Spleen (tissue), 11 donors: ENCODE results near the gene POLA2. TPM values are rescaled to one million over a fixed set of nuclear protein-coding genes. Genes with fewer than 3 reads are reported as not detected.
A peak's percentile ranks its signal among the peaks of the same experiment; 100 is the strongest.

ENCODE experiments used
- DNase-seq: peaks from one replicate; pipeline ENCODE4 v3.0.0-alpha.2; 2020
- H3K27ac ChIP-seq, 8 donors: fragments of 200-600 bp; sonication (generic) in 7 of 8; 1 replicate in 4 of 8; 2 replicates in 4 of 8; pipeline versions ENCODE4 v1.5.0 to v1.8.0; 2016 to 2021; ENCODE audit warnings: inconsistent platforms in 4 of 8, mild to moderate bottlenecking in 4 of 8, moderate library complexity in 1 of 8
- H3K27me3 ChIP-seq, 7 donors: fragments of 200-600 bp; sonication (generic) in 6 of 7; replicated peaks in 1 of 7; 1 replicate in 4 of 7; 2 replicates in 3 of 7; pipeline versions ENCODE4 v1.5.0 to v1.8.0; 2016 to 2021; ENCODE audit warnings: inconsistent platforms in 3 of 7, mild to moderate bottlenecking in 1 of 7
- H3K36me3 ChIP-seq, 6 donors: fragments of 200-600 bp; sonication (generic) in 5 of 6; 1 replicate in 4 of 6; 2 replicates in 2 of 6; pipeline versions ENCODE4 v1.5.0 to v1.8.0; 2016 to 2021; ENCODE audit warnings: inconsistent platforms in 2 of 6
- H3K4me1 ChIP-seq, 6 donors: fragments of 200-600 bp; sonication (generic) in 5 of 6; 1 replicate in 3 of 6; 2 replicates in 3 of 6; pipeline versions ENCODE4 v1.5.0 to v1.8.0; 2016 to 2021; ENCODE audit warnings: inconsistent platforms in 3 of 6
- H3K4me3 ChIP-seq, 8 donors: fragments of 200-600 bp; sonication (generic) in 7 of 8; 1 replicate in 4 of 8; 2 replicates in 4 of 8; pipeline versions ENCODE4 v1.5.0 to v1.8.0; 2016 to 2021; ENCODE audit warnings: inconsistent platforms in 4 of 8, mild to moderate bottlenecking in 4 of 8, moderate library complexity in 2 of 8
- H3K9me3 ChIP-seq, 8 donors: fragments of 200-600 bp; sonication (generic) in 7 of 8; 1 replicate in 4 of 8; 2 replicates in 4 of 8; pipeline versions ENCODE4 v1.5.0 to v1.8.0; 2016 to 2021; ENCODE audit warnings: inconsistent platforms in 4 of 8
- POLR2A ChIP-seq, 3 donors: fragments of 450-650 bp; IDR thresholded peaks; one replicate each; pipeline ENCODE4 v1.5.1; 2017; ENCODE audit warnings: antibody characterized with exemption in 3 of 3, mild to moderate bottlenecking in 1 of 3
- POLR2AphosphoS5 ChIP-seq, 3 donors: sonication (generic); formaldehyde crosslinking; IDR thresholded peaks; one replicate each; pipeline ENCODE4 v1.5.1; 2017; ENCODE audit warnings: antibody characterized with exemption in 3 of 3
- WGBS, 5 donors: extraction: QIAGEN DNeasy Blood & Tissue Kit in 3 of 5; methylation state at CpG; one replicate each; pipeline versions ENCODE4 v1.1.5 to v1.1.7; 2013 to 2018; 5-methylcytosine and 5-hydroxymethylcytosine counted together
- intact Hi-C: fragments of 100-400 bp; cut with DNase I; formaldehyde crosslinking; loops from one replicate; pipeline ENCODE4 v1.15.0; 2023; ENCODE audit warnings: low total_unique reads
- polyA plus RNA-seq, 3 donors: library from polyadenylated mRNA; stranded (reverse); fragments of 200-250 nt; gene quantifications; one replicate each; pipeline ENCODE4 v1.2.1, GENCODE V29; 2013
- total RNA-seq, 7 donors: library from RNA; depleted of rRNA in 3 of 7; stranded (reverse); fragments of >200 nt in 3 of 7; fragmentation: NEBNext Ultra II Directional in 4 of 7; extraction: Animal tissue kit (Norgen Biotek cat#: 25700) in 4 of 7; gene quantifications; one replicate each; pipeline versions ENCODE4 v1.1.0 to v1.2.1, GENCODE V29; 2016 to 2021
- TF ChIP-seq, protein P1 (sequence below), 11 experiments: fragments of 200-600 bp in 7 of 11; fragments of 450-650 bp in 4 of 11; sonication (generic) in 4 of 11; IDR thresholded peaks in 8 of 11; conservative IDR thresholded peaks in 3 of 11; 1 replicate in 7 of 11; 2 replicates in 4 of 11; pipeline versions ENCODE4 v1.4.0 to v1.8.0; 2016 to 2021; ENCODE audit warnings: antibody characterized with exemption in 11 of 11, inconsistent platforms in 4 of 11, mild to moderate bottlenecking in 1 of 11
- donor health status: healthy with polysubstance abuse.
- donor health status: DM: no; HTN: no; CAD: no; lungs with moderate emphysema.
- donor health status: DM: no; HTN: no; CAD: no.
- donor health status: Bipolar disorder and iron deficiency.
- donor health status: healthy.
- donor health status: DM: no; HTN: no; CAD: no.
- donor health status: DM: yes; HTN: yes; CAD: no.

POLA2 gene
- total and polyA plus RNA-seq, 10 donors = 9.0 to 25.9 (median 14.1) TPM

DNA sequence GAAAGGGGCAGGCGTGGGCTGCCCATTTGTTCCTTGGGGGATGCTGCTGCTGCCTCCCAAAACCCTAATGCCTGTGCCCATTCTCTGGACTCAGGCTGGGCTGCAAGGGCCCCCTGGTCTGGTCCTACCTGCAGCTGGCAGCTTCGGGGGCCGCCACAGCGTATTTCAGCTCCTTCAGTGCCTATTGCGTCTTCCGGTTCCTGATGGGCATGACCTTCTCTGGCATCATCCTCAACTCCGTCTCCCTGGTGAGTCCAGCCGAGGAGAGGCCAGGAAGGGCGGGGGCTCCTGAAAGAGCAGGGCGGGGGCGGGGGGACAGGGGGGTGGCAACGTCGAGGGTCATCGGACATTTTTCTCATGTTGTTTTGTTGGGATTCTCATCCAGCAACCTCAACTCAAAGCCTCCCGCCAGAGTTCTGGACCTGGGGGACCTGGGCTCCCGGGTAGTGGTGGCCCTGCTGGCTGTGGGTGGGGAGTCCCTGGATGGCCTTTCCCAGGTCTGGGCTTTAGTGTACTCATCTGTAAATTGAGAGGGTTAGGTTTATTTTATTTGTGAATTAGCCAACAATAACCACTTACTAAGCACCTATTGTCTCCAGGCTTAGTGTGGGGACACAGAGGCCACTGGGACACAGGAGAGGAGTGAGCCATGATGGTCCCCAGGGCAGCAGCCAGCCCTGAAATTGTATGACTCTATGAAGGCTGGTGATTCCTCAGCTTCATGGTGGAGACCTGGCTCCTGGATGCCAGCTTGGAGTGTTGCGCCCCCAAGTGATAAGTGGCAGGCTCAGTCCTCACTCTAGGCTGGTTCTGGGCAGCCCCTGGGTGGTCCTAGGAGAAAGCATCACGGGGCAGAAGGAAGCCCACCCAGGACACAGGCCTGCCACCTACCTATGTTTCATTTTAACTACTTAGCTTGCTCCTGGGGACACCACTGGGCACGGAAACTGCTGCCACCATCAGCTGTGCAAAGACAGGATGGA lies 44.0 kb upstream of the POLA2 start:
- no peak for TF ChIP-seq POLR2AphosphoS5 (IDR thresholded peaks at IDR 0.05)
- TF ChIP-seq POLR2A (IDR thresholded peaks at IDR 0.05) = no peak
- TF ChIP-seq, protein P1, sequence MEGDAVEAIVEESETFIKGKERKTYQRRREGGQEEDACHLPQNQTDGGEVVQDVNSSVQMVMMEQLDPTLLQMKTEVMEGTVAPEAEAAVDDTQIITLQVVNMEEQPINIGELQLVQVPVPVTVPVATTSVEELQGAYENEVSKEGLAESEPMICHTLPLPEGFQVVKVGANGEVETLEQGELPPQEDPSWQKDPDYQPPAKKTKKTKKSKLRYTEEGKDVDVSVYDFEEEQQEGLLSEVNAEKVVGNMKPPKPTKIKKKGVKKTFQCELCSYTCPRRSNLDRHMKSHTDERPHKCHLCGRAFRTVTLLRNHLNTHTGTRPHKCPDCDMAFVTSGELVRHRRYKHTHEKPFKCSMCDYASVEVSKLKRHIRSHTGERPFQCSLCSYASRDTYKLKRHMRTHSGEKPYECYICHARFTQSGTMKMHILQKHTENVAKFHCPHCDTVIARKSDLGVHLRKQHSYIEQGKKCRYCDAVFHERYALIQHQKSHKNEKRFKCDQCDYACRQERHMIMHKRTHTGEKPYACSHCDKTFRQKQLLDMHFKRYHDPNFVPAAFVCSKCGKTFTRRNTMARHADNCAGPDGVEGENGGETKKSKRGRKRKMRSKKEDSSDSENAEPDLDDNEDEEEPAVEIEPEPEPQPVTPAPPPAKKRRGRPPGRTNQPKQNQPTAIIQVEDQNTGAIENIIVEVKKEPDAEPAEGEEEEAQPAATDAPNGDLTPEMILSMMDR (IDR thresholded peaks at IDR 0.05 in 8 of 11, conservative IDR thresholded peaks at IDR 0.05 in 3 of 11) = no peak
- peak; percentile 34 for DNase-seq

DNA sequence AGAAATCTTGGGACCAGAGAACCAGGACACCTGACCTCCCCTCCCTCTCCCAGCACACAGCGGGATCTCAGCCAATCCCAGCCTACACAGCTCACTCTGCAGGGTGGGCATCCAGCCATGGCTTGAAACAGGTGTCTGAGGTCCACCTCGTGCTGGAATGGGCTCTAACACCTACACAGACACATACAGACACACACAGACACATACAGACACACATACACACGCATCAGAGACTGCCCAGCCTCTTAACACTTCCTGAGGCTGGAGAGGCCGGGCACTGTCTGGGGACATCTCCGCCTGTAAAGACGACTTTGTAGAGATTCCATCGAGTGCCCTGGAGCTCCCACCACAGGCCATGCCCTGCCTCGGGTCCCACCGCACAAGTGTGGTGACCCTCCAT lies 43.3 kb upstream of the POLA2 start:
- no peak for TF ChIP-seq POLR2A (IDR thresholded peaks at IDR 0.05)
- TF ChIP-seq, protein P1 (IDR thresholded peaks at IDR 0.05 in 8 of 11, conservative IDR thresholded peaks at IDR 0.05 in 3 of 11) = no peak
- Histone ChIP-seq H3K9me3 (no peaks in the 10 kb centered on the region), H3K27ac (no peak overlapping the region), H3K27me3 (no peaks in the 10 kb centered on the region), H3K4me3 (no peak overlapping the region), H3K36me3 (no peaks in the 10 kb centered on the region), H3K4me1 (peaks cover 0 to 37% (median 19%) of the 10 kb centered on the region in 6 donors)
- intact Hi-C loops = no loop called here
- 88 to 95% (median 92%) methylated on average over 9 of the region's 9 CpGs for WGBS, 5 donors
- peak; percentile 23 for DNase-seq

More for the DNA sequence above, 44.0 kb upstream of the POLA2 start:
- intact Hi-C loops = no loop called here
- H3K4me1 ChIP-seq = peaks cover 0 to 37% (median 22%) of the 10 kb centered on the region in 6 donors
- no peaks in the 10 kb centered on the region for H3K36me3 ChIP-seq
- H3K9me3 ChIP-seq = no peaks in the 10 kb centered on the region
- H3K4me3 ChIP-seq = no peak overlapping the region
- H3K27me3 ChIP-seq = no peaks in the 10 kb centered on the region
- no peak overlapping the region for H3K27ac ChIP-seq
- 74 to 92% (median 84%) methylated on average over 16 to 19 of the region's 19 CpGs for WGBS, 5 donors

DNA sequence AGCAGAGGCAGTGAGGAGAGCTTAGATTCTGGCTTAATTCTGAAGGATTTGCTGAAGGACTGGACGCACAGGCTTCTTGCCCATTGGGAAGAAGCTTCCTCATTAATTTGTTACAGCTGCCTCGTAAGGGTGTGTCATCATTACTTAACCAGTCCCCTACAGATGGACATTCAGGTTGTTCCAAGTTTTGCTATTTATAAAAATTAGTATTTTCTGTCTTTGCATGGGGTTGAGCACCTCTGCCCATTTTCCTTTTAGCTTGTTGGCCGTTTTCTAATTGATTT lies 41.9 kb upstream of the POLA2 start:
- Histone ChIP-seq H3K27me3 (no peaks in the 10 kb centered on the region), H3K36me3 (no peaks in the 10 kb centered on the region), H3K4me1 (peaks cover 0 to 34% (median 12%) of the 10 kb centered on the region in 6 donors), H3K9me3 (no peaks in the 10 kb centered on the region), H3K4me3 (no peak overlapping the region), H3K27ac (no peak overlapping the region)
- intact Hi-C loops = no loop called here
- 51 to 87% (median 68%) methylated on average over 3 of the region's 3 CpGs for WGBS, 5 donors
- TF ChIP-seq POLR2AphosphoS5 (IDR thresholded peaks at IDR 0.05) (no peak), POLR2A (IDR thresholded peaks at IDR 0.05) (no peak)
- TF ChIP-seq, protein P1 (IDR thresholded peaks at IDR 0.05 in 8 of 11, conservative IDR thresholded peaks at IDR 0.05 in 3 of 11) = no peak
- DNase-seq = peak; percentile 22

DNA sequence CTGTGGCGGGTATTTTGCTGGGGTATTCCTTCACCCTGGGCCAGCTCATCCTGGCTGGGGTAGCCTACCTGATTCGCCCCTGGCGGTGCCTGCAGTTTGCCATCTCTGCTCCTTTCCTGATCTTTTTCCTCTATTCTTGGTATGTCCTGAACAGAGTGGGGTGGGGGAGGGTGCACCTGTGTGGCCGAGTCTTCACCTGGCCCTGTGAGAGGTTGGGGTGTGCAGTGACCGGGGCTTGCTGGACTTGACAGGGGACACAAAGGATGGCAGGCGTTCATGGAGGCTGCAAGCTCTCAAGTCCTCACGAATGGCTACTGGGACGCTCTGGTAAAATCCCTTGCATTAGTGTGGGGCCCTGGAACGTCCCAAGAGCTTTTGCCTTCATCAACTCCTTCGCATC lies 40.7 kb upstream of the POLA2 start:
- Histone ChIP-seq H3K9me3 (no peaks in the 10 kb centered on the region), H3K4me3 (no peak overlapping the region), H3K27me3 (peaks cover 0 to 3% (median 0%) of the 10 kb centered on the region in 7 donors), H3K27ac (no peak overlapping the region), H3K4me1 (peaks cover 5 to 44% (median 22%) of the 10 kb centered on the region in 6 donors), H3K36me3 (no peaks in the 10 kb centered on the region)
- DNase-seq = peak; percentile 35
- TF ChIP-seq POLR2AphosphoS5 (IDR thresholded peaks at IDR 0.05) (no peak), POLR2A (IDR thresholded peaks at IDR 0.05) (no peak)
- TF ChIP-seq, protein P1 (IDR thresholded peaks at IDR 0.05 in 8 of 11, conservative IDR thresholded peaks at IDR 0.05 in 3 of 11) = no peak
- WGBS, 5 donors = 91 to 97% (median 93%) methylated on average over 10 of the region's 10 CpGs
- intact Hi-C loops = no loop called here
